Retinal pigment epithelial cell (primary cell): ENCODE measurements around the gene NR1I2.

ENCODE experiments used
- DNase-seq: peaks from one replicate; pipeline ENCODE4 v3.0.0-alpha.2; 2010; ENCODE audit warnings: low read depth
- H3K4me3 ChIP-seq: 2 replicates; pipeline ENCODE4 v1.5.1; 2011; ENCODE audit warnings: mild to moderate bottlenecking, low read length, control low read depth, moderate library complexity
- TF ChIP-seq, protein P1 (sequence below): conservative IDR thresholded peaks from 2 replicates; pipeline ENCODE4 v1.5.1; 2011; ENCODE audit warnings: low read depth, low read length, control low read depth, inconsistent platforms

NR1I2 gene

DNA sequence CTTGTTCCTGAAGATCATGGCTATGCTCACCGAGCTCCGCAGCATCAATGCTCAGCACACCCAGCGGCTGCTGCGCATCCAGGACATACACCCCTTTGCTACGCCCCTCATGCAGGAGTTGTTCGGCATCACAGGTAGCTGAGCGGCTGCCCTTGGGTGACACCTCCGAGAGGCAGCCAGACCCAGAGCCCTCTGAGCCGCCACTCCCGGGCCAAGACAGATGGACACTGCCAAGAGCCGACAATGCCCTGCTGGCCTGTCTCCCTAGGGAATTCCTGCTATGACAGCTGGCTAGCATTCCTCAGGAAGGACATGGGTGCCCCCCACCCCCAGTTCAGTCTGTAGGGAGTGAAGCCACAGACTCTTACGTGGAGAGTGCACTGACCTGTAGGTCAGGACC, 35.2 kb downstream of the NR1I2 start:
- TF ChIP-seq, protein P1, sequence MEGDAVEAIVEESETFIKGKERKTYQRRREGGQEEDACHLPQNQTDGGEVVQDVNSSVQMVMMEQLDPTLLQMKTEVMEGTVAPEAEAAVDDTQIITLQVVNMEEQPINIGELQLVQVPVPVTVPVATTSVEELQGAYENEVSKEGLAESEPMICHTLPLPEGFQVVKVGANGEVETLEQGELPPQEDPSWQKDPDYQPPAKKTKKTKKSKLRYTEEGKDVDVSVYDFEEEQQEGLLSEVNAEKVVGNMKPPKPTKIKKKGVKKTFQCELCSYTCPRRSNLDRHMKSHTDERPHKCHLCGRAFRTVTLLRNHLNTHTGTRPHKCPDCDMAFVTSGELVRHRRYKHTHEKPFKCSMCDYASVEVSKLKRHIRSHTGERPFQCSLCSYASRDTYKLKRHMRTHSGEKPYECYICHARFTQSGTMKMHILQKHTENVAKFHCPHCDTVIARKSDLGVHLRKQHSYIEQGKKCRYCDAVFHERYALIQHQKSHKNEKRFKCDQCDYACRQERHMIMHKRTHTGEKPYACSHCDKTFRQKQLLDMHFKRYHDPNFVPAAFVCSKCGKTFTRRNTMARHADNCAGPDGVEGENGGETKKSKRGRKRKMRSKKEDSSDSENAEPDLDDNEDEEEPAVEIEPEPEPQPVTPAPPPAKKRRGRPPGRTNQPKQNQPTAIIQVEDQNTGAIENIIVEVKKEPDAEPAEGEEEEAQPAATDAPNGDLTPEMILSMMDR, result no peak
- DNase-seq, result no peak
- H3K4me3 ChIP-seq, result no peak overlapping the region

DNA sequence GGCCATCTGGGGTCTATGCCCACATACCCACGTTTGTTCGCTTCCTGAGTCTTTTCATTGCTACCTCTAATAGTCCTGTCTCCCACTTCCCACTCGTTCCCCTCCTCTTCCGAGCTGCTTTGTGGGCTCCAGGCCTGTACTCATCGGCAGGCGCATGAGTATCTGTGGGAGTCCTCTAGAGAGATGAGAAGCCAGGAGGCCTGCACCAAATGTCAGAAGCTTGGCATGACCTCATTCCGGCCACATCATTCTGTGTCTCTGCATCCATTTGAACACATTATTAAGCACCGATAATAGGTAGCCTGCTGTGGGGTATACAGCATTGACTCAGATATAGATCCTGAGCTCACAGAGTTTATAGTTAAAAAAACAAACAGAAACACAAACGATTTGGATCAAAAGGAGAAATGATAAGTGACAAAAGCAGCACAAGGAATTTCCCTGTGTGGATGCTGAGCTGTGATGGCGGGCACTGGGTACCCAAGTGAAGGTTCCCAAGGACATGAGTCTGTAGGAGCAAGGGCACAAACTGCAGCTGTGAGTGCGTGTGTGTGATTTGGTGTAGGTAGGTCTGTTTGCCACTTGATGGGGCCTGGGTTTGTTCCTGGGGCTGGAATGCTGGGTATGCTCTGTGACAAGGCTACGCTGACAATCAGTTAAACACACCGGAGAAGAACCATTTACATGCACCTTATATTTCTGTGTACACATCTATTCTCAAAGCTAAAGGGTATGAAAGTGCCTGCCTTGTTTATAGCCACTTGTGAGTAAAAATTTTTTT, 35.9 kb downstream of the NR1I2 start:
- no peak for DNase-seq
- no peak overlapping the region for H3K4me3 ChIP-seq
- TF ChIP-seq, protein P1, result no peak

DNA sequence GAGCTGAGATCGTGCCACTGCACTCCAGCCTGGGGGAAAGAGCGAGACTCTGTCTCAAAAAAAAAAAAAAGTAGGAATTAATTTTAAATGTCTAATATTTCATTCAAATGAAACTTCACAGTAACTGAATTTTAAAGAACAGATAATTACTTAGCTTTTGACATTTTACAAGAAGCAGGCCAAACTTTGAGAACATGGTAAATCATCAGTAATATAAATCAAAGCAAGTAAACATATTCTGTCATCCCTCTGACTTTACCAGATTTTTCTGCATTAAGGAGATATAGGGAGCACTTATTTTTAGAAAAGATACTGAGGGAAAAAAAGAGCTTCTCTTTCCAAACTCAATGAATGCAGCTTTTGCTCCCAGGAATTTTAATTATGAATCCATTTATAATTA, 37.0 kb downstream of the NR1I2 start:
- no peak overlapping the region for H3K4me3 ChIP-seq
- TF ChIP-seq, protein P1, result no peak
- no peak for DNase-seq

DNA sequence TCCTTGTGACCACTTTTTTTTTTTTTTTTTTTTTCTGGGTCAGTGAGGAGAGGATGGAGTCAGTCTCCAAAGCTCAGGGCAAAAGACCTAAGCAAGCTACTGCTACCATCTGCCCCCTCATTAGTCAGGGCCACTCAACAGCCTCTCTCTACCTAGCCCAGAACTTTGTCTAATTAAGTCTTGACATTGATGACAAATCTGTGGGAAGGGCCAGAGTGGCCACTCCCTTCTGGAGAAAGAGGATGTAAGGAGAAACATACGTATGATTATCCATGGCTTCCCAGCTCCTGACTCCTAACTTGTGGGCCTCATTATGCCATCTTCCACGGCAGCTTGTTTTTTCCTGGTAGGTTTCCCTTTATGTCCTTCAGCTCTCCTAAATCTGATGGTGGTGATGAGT, 37.9 kb downstream of the NR1I2 start:
- TF ChIP-seq, protein P1, result no peak
- DNase-seq, result no peak
- no peak overlapping the region for H3K4me3 ChIP-seq

DNA sequence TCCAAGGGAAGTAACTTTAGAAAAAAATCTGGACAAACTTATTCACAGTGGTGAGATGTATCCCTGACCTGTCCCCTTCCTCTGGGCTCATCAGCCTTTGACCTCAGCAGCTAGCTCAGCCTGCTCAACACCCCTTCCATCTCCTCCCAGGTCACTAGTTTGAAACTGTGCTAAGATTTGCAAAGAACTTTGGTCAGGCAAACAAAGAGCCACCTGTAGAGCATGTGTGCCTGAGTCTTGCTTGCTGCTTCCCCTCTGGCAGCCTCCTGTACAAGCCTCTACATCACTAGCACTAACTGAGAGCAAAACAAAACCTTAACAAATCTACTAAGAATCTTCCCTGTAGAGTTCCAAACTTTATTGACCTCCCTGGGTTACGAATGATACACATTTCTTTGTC, 43.9 kb downstream of the NR1I2 start:
- DNase-seq, result no peak
- TF ChIP-seq, protein P1, result no peak
- H3K4me3 ChIP-seq, result no peak overlapping the region

DNA sequence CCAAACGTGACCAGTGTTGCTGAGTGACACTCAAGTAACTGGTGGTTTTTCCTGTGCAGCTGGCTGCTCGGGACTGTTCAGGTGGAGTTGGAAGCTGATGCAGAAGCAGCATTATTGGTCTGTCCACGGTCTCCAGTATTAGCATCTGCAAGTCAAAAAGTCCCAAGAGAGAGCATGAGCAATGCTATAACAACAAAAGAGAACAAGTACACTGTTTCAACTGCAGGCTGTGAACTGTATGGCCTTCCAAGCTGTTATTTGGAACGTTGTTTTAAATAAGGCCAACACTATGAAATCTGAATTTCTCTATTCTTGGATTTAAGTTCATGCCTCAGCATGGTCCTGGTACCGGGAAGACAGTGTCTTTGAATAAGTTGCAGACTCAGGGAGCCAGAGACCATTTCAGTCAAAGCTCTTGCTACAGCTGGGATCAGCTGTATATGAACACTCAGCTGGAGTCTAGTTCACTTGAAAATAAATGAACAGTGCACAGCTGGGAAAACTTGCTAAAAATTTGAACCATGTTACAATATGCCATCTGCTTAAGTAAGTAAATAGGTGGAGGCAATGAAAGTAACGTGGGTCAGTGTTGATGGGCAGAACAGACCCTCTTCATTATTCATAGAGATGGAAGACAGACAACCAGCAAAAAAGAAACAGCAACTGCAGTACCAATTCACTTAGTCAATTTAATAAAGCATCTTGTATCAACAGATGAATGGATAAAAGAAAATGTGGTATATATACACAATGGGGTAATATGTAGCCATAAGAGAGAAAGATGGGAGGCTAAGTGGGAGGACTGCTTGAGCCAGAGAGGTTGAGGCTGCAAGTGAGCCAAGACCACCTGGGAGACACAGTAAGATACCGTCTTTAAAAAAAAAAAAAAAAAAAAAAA, 45.1 kb downstream of the NR1I2 start:
- TF ChIP-seq, protein P1, result no peak
- DNase-seq, result no peak
- H3K4me3 ChIP-seq, result no peak overlapping the region
